ENCODE results near the gene FAM163B. TPM values are rescaled to one million over a fixed set of nuclear protein-coding genes. Genes with fewer than 3 reads are reported as not detected.
A peak's percentile ranks its signal among the peaks of the same experiment; 100 is the strongest.

The FAM163B gene
- polyA plus RNA-seq, 1 donor (not counting 4 experiments of a cell fraction or from before 2014, with no cell fraction given), result not detected

GRCh38 chr9:133589454-133590227, 19.5 kb downstream of the FAM163B start:
- H4K20me1 ChIP-seq (ENCODE audit: control insufficient read depth, extremely low read depth, insufficient read depth, low read length), result no peaks in the 10 kb centered on the region
- peaks cover 22% of the 10 kb centered on the region for H3K27me3 ChIP-seq (ENCODE audit: control insufficient read depth, extremely low read depth, insufficient read depth, low read length)
- H3K27ac ChIP-seq (ENCODE audit: control insufficient read depth, insufficient read depth, low read length), result no peak overlapping the region
- DNase-seq (ENCODE audit: low read depth, low spot score) (no peak), FAIRE-seq (no peak)
- TF ChIP-seq EZH2 (IDR thresholded peaks at IDR 0.05; ENCODE audit: low read length) (no peak), CTCF (optimal IDR thresholded peaks at IDR 0.05 in 1 of 3, IDR thresholded peaks at IDR 0.05 in 1 of 3, conservative IDR thresholded peaks at IDR 0.05 in 1 of 3; ENCODE audit: extremely low read depth in 1 of 3, insufficient read depth in 2 of 3, low read length in 3 of 3) (peak; percentile 36 to 58 (median 45))
- H3K9ac ChIP-seq (ENCODE audit: control insufficient read depth, extremely low read depth, insufficient read depth, low read length), result no peak overlapping the region
- no peaks in the 10 kb centered on the region for H3K4me1 ChIP-seq (ENCODE audit: control insufficient read depth, extremely low read depth, insufficient read depth, low read length)
- H3K4me3 ChIP-seq (ENCODE audit: control insufficient read depth in 2 of 3, extremely low read depth in 1 of 3, insufficient read depth in 2 of 3, low read depth in 1 of 3, low read length in 3 of 3), result no peak overlapping the region
- no peaks in the 10 kb centered on the region for H3K36me3 ChIP-seq (ENCODE audit: control insufficient read depth in 2 of 2, extremely low read depth in 1 of 2, insufficient read depth in 2 of 2, low read length in 2 of 2)
- no peaks in the 10 kb centered on the region for H3K9me1 ChIP-seq (ENCODE audit: control insufficient read depth, extremely low read depth, insufficient read depth, low read length)
- no peak overlapping the region for H3K4me2 ChIP-seq (ENCODE audit: control insufficient read depth, extremely low read depth, insufficient read depth, low read depth, low read length)
- H2AFZ ChIP-seq (ENCODE audit: control insufficient read depth, low read length), result no peak overlapping the region
- dilution Hi-C loops (cut with MboI; ENCODE audit: extremely low pct_ligation_motif_present, low sequenced_read_pairs), result no loop called here
- peaks cover 4% of the 10 kb centered on the region for H3K9me3 ChIP-seq (ENCODE audit: control insufficient read depth, low read depth, low read length)
- no peaks in the 10 kb centered on the region for H3K79me2 ChIP-seq (ENCODE audit: control insufficient read depth, insufficient read depth, low read length)

GRCh38 chr9:133587466-133587865, 21.7 kb downstream of the FAM163B start:
- no peak for FAIRE-seq
- Histone ChIP-seq H3K27me3 (ENCODE audit: control insufficient read depth, extremely low read depth, insufficient read depth, low read length) (peaks cover 40% of the 10 kb centered on the region), H3K27ac (ENCODE audit: control insufficient read depth, insufficient read depth, low read length) (no peak overlapping the region), H3K79me2 (ENCODE audit: control insufficient read depth, insufficient read depth, low read length) (no peaks in the 10 kb centered on the region), H3K4me2 (ENCODE audit: control insufficient read depth, extremely low read depth, insufficient read depth, low read depth, low read length) (no peak overlapping the region), H3K4me1 (ENCODE audit: control insufficient read depth, extremely low read depth, insufficient read depth, low read length) (no peaks in the 10 kb centered on the region), H3K9me3 (ENCODE audit: control insufficient read depth, low read depth, low read length) (peaks cover 4% of the 10 kb centered on the region), H3K9ac (ENCODE audit: control insufficient read depth, extremely low read depth, insufficient read depth, low read length) (no peak overlapping the region), H4K20me1 (ENCODE audit: control insufficient read depth, extremely low read depth, insufficient read depth, low read length) (no peaks in the 10 kb centered on the region), H3K36me3 (ENCODE audit: control insufficient read depth in 2 of 2, extremely low read depth in 1 of 2, insufficient read depth in 2 of 2, low read length in 2 of 2) (no peaks in the 10 kb centered on the region), H3K9me1 (ENCODE audit: control insufficient read depth, extremely low read depth, insufficient read depth, low read length) (no peaks in the 10 kb centered on the region), H2AFZ (ENCODE audit: control insufficient read depth, low read length) (no peak overlapping the region), H3K4me3 (ENCODE audit: control insufficient read depth in 2 of 3, extremely low read depth in 1 of 3, insufficient read depth in 2 of 3, low read depth in 1 of 3, low read length in 3 of 3) (no peak overlapping the region)
- DNase-seq (ENCODE audit: low read depth, low spot score), result no peak
- dilution Hi-C loops (cut with MboI; ENCODE audit: extremely low pct_ligation_motif_present, low sequenced_read_pairs), result no loop called here
- TF ChIP-seq CTCF (optimal IDR thresholded peaks at IDR 0.05 in 1 of 3, IDR thresholded peaks at IDR 0.05 in 1 of 3, conservative IDR thresholded peaks at IDR 0.05 in 1 of 3; ENCODE audit: extremely low read depth in 1 of 3, insufficient read depth in 2 of 3, low read length in 3 of 3), result no peak
- TF ChIP-seq EZH2 (IDR thresholded peaks at IDR 0.05; ENCODE audit: low read length), result no peak

All from keratinocyte (primary cell).